OCI-LY7 (cell line): ENCODE measurements around the gene KIN.

Source experiments
- EZH2phosphoT487 ChIP-seq: fragments of 200-600 bp; sonication (generic); IDR thresholded peaks from 2 replicates; pipeline ENCODE4 v1.6.1; 2018; ENCODE audit warnings: low read depth, borderline replicate concordance, mild to moderate bottlenecking, mixed run types, antibody characterized with exemption, low read length, moderate library complexity, mixed read lengths
- TF ChIP-seq, protein P1 (sequence below): fragments of 200-600 bp; sonication (generic); conservative IDR thresholded peaks from 2 replicates; pipeline ENCODE4 v1.5.1; 2014; ENCODE audit warnings: mild to moderate bottlenecking, antibody characterized with exemption, low read length, moderate library complexity, mixed read lengths

DNA sequence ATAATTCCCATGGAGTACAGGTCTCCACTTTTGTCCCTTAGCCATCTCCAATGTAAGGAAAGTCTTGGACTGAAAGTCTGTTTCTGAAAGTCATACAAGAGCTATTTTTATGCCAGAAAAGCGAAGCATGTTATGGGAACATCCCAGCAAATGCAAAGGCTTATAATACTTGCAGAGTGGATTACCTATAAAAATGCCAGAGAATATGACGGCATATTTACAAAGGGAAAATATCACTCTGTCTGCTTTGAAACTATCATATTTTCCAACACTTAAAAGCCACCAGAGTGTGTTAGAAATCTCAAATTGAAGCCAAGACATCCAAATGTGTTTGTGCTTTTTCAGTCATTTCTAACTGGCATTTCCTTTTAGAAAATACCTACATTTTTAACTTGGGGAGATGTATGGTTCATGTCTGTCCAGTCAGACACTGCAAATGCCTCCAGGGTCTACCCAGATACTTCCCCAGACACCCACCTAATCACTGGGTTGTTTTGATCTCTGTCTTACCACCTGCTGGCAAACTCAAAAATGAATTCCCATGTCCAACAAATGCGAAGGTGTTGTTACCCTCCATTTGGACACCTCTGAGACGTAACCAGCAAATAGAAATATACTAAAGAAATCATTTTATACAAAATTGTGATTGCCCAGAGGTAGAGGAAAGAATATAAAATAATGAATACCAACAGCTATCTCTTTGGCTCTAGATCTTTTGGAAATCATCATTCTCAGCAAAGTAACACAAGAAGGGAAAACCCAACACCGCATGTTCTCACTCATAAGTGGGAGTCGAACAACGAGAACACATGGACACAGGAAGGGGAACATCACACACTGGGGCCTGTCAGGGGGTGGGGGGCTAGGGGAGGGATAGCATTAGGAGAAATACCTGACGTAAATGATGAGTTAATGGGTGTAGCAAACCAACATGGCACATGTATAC lies 83.4 kb downstream of the KIN start:
- TF ChIP-seq, protein P1, sequence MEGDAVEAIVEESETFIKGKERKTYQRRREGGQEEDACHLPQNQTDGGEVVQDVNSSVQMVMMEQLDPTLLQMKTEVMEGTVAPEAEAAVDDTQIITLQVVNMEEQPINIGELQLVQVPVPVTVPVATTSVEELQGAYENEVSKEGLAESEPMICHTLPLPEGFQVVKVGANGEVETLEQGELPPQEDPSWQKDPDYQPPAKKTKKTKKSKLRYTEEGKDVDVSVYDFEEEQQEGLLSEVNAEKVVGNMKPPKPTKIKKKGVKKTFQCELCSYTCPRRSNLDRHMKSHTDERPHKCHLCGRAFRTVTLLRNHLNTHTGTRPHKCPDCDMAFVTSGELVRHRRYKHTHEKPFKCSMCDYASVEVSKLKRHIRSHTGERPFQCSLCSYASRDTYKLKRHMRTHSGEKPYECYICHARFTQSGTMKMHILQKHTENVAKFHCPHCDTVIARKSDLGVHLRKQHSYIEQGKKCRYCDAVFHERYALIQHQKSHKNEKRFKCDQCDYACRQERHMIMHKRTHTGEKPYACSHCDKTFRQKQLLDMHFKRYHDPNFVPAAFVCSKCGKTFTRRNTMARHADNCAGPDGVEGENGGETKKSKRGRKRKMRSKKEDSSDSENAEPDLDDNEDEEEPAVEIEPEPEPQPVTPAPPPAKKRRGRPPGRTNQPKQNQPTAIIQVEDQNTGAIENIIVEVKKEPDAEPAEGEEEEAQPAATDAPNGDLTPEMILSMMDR = no peak
- no peak for TF ChIP-seq EZH2phosphoT487
